M059J (cell line): ENCODE results near the gene FNDC3B. TPM values are rescaled to one million over a fixed set of nuclear protein-coding genes. Genes with fewer than 3 reads are reported as not detected.
"Not testable (repeated sequence)": the region's sequence is repeated elsewhere in the genome, so short reads cannot be mapped to it uniquely, and the experiment has no call there.

ENCODE experiments used
- DNase-seq: peaks from one replicate; pipeline ENCODE4 v3.0.0-alpha.2; 2012; ENCODE audit warnings: low read depth
- total RNA-seq: library from RNA; depleted of rRNA; stranded (reverse); fragments of >200 nt; shearing (Covaris generic); gene quantifications from 2 replicates; pipeline ENCODE4 v1.2.3, GENCODE V29; 2014

Gene FNDC3B
- total RNA-seq, 1 experiment from 2014 or later, result 79.0 TPM

DNA sequence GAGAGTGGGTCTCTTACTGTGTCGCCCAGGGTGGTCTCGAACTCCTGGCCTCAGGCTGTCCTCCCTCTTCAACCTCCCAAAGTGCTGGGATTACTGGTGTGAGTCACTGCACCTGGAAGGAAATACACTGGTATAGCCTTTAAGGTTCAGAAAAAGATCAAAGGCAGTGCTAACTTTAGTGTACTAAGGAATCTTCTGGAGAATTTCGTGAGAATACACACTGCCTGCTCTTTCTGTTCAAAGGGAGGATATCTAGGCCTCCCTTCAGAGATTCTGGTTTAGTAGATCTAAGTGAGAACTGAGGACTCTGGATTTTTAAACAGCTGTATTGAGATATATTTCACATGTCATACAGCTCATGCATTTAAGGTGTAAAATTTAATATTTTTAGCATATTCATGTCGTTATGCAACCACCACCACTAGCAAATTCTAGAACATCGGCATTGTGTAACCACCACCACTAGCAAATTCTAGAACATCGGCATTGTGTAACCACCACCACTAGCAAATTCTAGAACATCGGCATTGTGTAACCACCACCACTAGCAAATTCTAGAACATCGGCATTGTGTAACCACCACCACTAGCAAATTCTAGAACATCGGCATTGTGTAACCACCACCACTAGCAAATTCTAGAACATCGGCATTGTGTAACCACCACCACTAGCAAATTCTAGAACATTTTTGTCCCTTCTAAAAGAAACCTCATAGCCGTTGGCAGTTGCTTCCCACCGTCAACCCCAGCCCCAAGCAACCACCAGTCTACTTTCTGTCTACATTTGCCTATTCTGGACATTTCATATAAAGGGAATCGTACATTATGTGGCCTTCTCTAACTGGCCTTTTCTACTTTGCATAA is 54.4 kb downstream of the FNDC3B start:
- DNase-seq, result not testable (repeated sequence)

DNA sequence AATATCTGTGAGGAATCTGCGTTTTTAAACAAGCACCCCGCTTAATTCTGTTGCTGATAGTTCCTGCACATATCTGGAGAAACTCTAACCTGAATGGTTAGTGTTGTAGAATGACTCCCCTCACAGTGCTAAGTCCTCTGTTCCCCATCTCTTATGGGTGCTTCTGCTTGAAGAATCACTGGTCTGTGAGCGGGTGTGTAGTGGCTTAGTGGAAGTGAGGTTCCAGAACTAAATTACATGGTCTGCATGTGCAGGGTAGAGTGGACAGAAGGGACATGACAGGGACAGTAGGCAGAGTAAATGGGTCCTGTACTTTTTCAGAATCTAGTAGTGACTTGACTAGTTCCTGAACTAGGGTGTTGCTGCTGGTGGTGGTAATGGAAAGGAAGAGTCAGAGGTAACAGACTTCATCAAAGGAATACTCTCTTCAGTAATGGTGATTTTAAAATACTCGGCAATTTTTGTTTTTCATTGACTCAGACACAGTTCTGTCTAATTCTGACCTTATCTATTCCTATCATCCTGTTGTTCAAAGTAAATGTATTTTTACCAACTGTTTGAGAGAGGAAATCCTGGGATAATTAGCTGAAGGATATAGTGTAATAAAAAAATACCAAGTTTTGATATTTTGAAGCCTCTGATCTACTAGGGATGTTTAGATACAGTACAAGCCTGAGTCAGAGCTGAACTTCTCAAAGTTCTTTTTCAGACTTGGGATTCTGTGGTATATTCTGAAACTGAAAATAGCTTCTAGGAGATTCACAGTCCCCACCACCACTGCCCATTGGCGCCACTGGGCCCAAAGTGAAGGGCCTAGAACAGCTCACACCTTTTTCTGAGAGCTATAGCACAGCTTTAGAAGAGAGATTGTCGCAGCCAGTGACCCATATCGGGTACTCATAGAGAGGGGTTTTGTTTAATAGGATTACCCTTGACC is 55.5 kb downstream of the FNDC3B start:
- peak; percentile 70 for DNase-seq

DNA sequence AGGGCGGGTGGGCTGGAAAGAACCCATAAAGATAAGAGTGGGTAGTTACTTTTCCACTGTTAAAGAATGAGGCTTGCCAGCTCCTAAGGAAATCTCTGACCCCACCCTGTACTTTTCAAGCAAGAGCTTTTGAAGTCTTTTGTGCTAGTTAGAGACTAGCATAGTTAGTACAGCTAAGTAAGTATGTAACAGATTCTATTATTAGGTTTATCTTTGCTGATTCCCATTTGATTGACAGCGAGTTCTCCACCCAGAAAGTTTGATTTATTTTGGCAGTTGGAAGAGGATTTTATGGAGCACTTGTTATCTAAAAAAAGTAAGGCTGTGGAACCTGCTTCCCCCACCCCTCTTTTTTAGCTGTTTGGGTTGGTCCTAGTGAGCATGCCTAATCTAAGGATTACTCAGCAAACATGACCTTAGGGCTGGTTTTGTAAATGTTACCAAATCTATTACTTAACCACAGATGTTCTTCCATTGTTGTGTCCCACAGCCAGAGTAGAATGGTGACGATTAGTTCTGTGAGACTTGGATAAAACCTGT is 57.6 kb downstream of the FNDC3B start:
- DNase-seq, result peak; percentile 93

DNA sequence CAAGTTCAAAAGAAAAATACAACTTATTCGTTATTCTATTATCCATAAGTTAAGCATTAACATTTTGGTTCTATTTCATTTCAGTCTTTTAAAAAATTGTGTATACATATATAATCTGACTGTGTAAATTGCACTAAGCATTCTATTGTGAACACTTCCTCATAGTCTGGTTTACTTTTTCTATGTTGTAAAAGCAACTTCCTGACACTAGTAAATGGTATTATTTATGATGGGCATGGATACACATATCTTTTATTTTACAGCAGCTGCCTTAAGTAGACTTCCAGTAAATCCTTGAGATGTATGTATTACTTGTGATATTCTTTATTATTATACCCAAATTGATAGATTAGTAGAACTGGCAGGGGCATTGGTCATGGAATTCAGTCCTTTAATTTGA is 58.2 kb downstream of the FNDC3B start:
- no peak for DNase-seq

DNA sequence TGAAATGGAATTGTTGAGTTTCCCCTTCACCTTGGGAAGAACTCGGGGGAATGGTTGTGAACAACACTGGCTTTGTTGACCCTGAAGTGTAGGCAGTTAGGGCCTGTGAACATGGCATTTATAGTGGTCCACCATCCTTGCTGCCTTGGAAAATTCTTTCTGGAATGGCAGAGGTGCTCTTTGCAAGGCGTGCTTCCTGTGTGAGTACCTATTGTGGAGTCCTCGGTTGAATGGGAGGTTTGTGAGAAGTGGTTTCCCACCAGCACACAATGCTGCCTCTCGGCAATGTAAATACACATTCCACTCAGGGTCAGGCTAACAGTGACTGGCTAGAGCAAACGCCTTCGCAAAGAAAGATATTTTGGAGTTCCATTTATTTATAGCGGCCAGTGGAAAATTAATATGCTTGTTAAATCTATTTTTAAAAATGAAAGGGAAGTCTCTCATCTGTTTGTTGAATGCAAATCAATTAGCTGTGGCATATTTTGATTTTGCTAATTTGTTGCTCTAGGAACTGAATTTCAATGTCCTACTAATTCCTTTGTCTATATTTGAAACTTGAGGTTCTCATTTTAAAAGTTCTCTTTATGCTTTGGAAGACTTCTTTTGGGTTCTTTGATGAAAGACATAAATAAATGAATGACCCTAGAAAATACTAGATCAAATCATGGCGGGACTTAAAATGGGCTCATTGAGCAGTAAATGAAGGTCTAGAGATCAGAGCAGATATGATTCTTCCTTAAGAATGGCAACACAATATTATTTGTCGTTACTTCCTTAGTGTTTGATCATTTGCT is 59.5 kb downstream of the FNDC3B start:
- DNase-seq, result no peak

DNA sequence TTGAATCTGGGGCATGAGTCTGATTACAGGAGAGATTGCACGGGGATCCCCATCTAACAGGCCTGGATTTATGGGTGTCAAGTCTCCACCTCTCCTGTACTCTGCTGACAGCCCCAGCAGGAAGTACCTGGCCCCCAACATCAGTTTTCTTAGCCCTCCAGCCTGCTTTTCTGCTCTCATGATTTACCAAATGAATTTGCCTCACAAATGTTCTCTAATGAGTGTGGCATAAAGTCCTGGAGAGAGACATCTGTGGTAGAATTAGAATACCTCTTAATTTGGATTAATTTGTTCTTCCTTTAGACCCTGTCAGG is 60.1 kb downstream of the FNDC3B start:
- DNase-seq, result no peak

DNA sequence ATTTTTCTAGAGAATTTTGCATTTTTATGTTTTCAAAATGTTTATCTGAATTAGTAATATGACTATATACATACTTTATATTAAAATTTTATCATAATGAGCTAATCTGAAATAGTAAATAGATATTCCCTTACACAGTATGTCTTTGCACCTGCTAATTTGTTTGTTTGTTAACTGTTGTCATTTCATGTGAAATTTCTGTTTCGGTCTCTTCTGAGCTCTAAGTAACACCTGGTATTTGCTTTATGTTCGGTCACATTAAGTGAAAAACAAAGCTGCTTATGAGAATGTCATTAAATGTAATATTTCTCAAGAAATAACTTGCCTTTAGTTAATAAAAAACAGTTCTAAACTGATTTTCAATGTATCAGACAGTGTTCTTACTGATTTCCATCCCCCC is 61.1 kb downstream of the FNDC3B start:
- no peak for DNase-seq

DNA sequence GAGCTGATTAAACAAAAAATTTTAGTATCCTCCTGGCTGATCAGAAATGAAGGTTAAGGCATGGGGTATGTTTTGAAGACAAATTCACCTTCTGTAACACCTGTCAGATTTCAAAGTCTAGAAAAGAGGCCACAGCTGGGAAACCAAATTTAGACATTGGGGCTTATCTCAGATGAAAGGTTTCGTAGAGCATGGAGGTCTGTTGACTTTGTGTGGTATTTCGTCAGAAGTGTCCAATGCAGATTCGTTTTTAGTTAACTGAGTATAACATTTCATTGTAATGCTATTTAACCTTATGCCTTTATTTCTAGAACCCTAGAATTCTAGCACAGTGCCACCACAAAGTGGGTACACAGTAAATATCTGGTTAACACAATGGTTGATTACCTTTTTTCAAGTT is 61.7 kb downstream of the FNDC3B start:
- no peak for DNase-seq

DNA sequence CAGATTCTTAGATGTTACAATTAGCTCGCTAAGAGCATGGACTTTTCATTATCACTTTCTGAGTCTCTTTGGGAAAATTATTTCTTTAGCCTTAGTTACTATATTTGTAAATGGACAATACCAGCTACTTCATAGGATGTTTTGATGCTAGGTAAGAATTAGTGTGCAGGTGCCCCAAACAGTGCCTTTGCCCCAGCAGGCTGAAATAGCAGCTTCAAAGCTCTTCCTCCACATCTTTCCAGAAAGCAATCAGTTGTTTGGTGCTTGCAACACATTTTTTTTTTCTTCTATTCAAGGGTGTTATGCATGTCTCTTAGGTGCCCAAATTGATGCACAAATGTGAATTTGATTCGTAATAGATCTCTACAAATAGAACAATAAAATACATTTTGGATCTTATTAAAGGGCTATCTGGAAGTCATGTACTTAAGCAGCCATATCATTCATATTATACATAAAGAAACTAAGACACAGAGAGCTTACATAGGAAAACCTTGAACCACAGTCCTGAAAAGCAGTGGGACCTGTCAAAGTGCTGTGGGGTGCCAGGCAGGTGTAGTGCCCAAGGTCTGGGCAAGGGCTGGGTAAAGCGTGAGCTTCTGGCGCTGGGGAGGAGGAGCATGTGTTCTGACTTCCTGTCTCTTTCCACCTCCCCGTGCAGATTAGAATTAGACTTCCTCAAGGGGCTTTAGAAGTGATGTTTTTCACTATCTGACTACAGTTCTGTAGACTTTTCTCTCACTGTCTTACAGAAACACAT is 62.9 kb downstream of the FNDC3B start:
- no peak for DNase-seq

DNA sequence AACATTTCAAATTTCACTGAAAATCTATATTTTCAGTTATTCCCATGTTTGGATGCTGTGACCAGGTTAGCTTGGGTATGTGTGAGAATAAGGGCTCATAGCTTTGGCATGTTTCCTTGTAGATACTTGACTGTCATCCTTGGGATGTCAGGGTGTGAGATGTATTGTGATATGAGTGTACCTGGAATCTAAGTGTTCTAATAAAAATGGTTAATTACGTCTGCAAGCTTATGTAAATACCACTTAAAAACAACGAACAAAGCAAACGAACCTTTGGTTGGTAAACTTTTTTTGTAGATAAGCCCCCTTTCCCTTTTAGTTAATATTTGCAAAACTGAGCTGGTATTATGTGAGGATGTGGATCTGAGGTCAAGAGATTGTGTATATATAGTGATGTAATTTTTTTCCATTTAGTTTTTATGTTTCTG is 63.5 kb downstream of the FNDC3B start:
- no peak for DNase-seq

DNA sequence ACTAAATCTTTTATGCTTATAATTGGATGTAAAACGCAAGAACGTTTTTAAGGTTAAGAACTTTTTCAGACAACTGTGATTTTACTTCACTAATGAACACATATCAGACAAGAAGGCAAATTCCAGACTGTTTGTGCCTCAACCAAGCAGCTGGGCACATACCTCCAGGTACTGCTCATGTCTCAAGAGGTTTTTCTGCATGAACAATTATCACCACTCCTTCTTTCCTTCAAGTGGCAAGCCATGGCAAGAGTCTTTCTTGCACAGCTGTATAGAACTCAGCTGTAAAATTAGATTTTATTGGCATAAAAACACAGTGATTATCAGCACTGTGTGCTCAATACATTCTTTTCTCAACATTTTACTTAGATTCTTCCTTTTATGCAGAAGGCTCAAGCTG is 64.3 kb downstream of the FNDC3B start:
- peak; percentile 79 for DNase-seq

DNA sequence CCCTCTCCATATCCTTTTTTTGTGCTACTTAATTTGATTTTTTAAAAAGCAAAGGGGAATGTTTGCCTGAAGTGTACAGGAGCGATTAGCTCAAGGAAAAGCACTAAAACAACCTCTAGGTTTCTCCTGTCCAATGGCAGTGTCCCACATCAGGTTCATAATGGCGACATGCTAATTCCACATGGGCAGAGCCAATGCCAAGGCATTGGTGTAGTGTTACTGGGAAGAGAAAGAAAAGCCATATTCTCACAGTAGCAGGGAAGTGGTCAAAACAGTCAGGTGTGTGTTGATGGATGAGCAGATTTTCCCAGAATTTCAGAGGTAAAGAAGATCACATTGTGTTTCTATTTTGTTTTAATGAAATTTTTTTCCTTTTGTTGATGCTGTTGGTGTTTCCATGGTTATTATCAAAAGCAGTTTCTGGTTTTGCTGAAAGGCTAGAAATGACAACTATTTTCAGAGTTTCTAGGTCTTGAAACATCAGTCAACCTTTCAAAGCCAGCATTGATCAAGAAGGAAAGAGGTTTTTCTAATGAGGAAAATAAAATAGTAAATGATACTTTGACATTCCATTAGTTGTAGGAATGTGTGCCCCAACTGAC is 65.2 kb downstream of the FNDC3B start:
- DNase-seq, result peak; percentile 47

DNA sequence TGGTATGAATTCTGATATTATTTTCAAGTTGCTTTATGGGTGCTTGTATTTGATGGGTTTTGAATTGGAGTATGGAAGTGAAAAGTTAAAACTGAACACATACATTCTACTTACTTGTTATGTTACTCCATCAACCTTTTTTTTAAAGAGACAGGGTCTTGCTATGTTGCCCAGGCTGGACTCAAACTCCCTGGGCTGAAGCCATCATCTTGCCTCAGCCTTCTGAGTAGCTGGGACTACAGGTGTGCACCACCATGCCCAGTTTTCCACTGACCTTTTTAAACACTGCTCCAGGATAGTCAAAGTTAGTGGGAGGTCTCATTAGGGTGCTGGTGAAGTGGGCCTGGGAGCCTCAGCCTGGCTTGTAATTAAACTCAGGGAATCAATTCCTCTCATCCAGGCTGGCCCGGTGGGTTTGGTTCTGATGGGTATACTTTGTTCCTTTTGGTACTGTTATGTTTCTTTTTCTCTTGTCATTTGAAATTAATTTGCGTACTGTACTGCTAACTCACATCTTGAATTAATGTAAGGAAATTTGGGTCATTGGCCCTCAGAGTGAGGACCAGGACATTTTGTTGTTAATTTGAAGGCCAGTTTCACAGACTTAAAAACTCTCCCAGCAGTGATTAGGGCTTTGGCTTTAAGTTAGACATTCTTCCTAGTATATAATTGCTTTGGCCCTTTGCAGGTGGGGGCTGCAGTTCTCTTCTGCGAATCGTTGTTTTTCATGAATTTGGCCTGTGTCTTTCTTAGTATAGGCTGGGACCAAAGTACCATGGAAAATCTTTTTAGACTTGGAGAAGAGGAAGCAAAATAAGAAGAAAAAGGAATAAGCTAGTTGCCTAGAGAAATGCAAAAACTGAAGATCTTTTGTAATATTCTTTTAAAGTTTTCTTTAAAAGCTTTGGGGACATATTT is 66.9 kb downstream of the FNDC3B start:
- no peak for DNase-seq

DNA sequence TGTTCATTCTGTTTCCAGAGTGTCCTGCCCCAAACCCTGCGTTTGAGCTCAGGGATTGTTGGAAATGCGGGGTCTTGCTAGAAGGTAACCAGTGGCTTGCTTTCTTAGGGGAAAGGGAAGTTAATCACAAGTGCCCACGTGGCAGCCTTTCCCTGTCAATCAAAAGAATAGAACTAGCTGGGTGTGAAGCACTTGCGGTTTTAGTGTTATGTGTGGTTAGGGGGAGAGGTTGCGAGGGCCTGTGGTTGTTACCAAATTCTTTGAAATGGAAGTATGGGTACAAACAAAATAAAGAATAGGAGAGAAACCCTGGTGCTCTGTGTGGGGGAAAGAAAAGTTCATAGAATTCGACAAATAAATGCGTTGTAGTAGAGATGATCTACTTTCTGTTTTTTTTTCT is 67.6 kb downstream of the FNDC3B start:
- DNase-seq, result peak; percentile 70

DNA sequence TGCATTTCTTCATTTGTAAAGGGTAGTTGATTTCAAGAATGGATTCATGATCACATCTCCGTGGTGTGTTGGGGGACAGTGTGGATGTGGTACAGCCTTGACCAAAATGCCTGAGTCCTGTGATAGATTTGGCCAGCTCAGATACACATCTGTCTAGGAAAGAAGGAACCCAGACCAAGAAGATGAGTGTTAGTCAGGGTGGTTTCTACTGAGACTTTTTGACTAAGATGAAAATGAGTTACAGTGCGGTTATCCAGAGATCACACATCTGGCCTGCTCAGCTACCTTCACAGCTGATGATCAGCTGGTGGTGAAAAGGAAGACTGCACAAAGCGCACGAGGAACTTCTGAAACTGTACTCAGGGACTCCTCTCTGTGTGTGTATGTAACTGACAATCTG is 68.0 kb downstream of the FNDC3B start:
- DNase-seq, result no peak

DNA sequence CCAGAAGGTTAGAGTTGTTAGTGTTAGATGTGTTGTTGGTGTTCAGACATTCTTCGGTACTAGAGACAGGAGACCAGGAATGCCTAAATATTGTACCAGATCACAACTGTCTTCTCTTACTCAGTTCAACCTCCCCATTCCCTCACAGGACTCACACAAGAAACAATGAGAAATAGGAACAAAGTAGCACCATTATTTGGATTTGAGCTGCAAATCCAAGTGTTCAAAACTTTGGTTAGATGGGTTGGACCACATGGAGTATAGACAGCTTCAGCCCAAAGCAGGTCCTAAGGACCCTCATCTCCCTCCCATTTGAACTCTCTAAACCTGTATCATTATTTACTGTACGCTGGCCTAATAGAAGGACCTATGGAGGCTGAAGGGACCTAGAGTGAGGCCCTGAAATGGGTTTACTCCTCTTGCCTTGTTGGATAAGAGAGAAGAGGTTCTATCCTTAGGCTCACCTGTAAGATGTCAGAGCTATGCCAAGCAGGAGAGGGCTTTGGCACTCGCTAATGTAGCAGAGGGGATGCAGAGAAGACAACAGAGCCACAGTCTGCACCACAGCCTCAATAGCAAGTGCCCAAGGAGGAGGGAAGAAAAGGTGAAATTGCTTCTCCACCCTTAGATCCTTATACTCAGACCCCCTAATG is 70.9 kb downstream of the FNDC3B start:
- no peak for DNase-seq

DNA sequence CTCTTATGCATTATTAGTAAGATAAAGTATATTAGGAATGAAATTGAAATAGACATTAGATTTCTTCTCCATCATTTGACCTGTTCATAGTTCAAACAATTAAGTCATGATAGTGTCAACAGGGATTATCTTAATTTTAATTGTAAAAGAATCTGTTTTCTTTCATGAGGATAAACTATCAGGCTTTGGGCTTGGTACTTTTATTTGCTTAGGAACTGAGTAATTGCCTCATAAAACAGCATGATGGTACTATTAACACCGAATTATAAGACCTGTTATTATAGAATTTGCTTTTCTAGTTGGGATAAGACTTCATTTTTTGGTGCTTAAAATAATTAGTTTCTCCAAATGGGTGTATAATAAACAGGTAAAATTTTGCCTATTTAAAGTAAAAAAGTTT is 71.8 kb downstream of the FNDC3B start:
- no peak for DNase-seq

DNA sequence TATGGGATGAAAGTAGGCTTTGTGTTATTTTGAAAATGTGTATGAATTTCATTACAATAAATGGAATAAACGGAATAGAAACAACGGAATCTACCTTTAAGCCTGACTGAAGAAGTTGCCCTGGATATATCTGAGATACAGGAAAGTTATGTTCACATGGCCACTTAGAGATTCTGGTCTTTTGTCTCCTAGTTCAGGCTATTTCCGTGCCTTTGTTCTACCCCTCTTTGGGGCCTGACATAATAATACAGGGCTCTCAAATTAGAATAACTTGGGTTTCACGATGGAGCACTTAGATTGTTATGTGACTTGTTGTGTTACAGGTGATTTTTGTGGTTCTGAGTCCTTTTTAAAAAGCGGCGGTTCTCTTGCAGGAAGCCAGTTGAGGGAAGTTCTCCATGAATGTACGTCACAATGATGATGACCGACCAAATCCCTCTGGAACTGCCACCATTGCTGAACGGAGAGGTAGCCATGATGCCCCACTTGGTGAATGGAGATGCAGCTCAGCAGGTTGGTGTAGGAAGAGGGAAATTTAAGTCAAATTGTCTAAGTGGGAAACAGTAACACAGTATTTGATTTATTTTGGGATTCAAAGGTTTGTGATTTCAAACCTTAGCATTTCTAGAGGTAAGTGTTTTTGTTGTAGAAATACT is 72.8 kb downstream of the FNDC3B start:
- DNase-seq, result no peak
